Activated CD8-positive, alpha-beta T cell treated with anti-CD3 and anti-CD28 coated beads, Interleukin-2, amount 10 ng/mL, durations not matched to agents 7 days and 5 days (primary cell): ENCODE results near the gene YAE1. TPM values are rescaled to one million over a fixed set of nuclear protein-coding genes. Genes with fewer than 3 reads are reported as not detected.

Experiments
- ATAC-seq: fragments of 150-1000 bp; cut with Tn5 transposase; one replicate; pipeline ENCODE4 v1.10.0; 2021; ENCODE audit warnings: moderate library complexity
- CTCF ChIA-PET: fragments of 350-600 bp; sonication (Branson Sonifier 250); formaldehyde crosslinking; loops from one replicate; lab custom pipeline; 2021; ENCODE audit warnings: antibody characterized with exemption; lab: Charles Lee
- POLR2A ChIA-PET: fragments of 350-600 bp; sonication (Branson Sonifier 250); formaldehyde crosslinking; loops from one replicate; lab custom pipeline; 2021; ENCODE audit warnings: antibody characterized with exemption; lab: Charles Lee
- DNase-seq: peaks from one replicate; pipeline ENCODE4 v3.0.0-alpha.2; 2020
- H3K27ac Mint-ChIP-seq: one replicate; pipeline ENCODE4 v1.8.0; 2021; ENCODE audit warnings: mild to moderate bottlenecking, mixed read lengths
- H3K27me3 Mint-ChIP-seq: one replicate; pipeline ENCODE4 v1.8.0; 2021; ENCODE audit warnings: low read depth, mixed read lengths
- H3K36me3 Mint-ChIP-seq: one replicate; pipeline ENCODE4 v1.8.0; 2021; ENCODE audit warnings: low read depth, mixed read lengths
- H3K4me1 Mint-ChIP-seq: one replicate; pipeline ENCODE4 v1.8.0; 2021; ENCODE audit warnings: low read depth, mixed read lengths
- H3K4me3 Mint-ChIP-seq: one replicate; pipeline ENCODE4 v1.8.0; 2021; ENCODE audit warnings: mild to moderate bottlenecking, mixed read lengths
- H3K9me3 Mint-ChIP-seq: one replicate; pipeline ENCODE4 v1.8.0; 2022; ENCODE audit warnings: mixed read lengths; ENCODE audit not compliant: insufficient read depth
- total RNA-seq, 2 experiments: library from RNA; stranded (reverse); gene quantifications; one replicate each; pipeline ENCODE4 v1.2.3, GENCODE V29; 2021

Gene YAE1
- total RNA-seq, 2 experiments from 2014 or later = 10.4 to 10.7 TPM

GRCh38 chr7:39588416-39588815 is 22.2 kb downstream of the YAE1 start:
- CTCF ChIA-PET = interaction anchor here (1.5 to 3.2 kb wide), 8 partner anchors 8 to 154 kb away, joined by 4 to 40 read pairs (median 8); partner anchors contain the start of gene RALA
- Mint-ChIP-seq H3K4me1 (peaks cover 45% of the 10 kb centered on the region), H3K4me3 (no peak overlapping the region), H3K27ac (no peak overlapping the region), H3K9me3 (no peaks in the 10 kb centered on the region), H3K27me3 (no peaks in the 10 kb centered on the region), H3K36me3 (peaks cover 2% of the 10 kb centered on the region)
- POLR2A ChIA-PET = interaction anchor here (0.6 to 1.8 kb wide), 2 partner anchors 34 to 145 kb away, joined by 3 to 10 read pairs; partner anchors contain the start of gene RALA
- no peak for DNase-seq
- ATAC-seq = no peak

GRCh38 chr7:39589323-39590111 is 23.3 kb downstream of the YAE1 start:
- H3K4me3 Mint-ChIP-seq = peak overlapping the region; percentile 35
- CTCF ChIA-PET = interaction anchor here (0.9 to 3.2 kb wide), 12 partner anchors 9 to 158 kb away, joined by 3 to 40 read pairs (median 6); partner anchors contain the start of gene RALA
- H3K27me3 Mint-ChIP-seq = no peaks in the 10 kb centered on the region
- peaks cover 5% of the 10 kb centered on the region for H3K36me3 Mint-ChIP-seq
- ATAC-seq (peak; percentile 87), DNase-seq (peak; percentile 84)
- POLR2A ChIA-PET = interaction anchor here (1.4 to 1.8 kb wide), 2 partner anchors 33 to 146 kb away, joined by 3 to 10 read pairs; partner anchors contain the start of gene RALA
- peaks cover 48% of the 10 kb centered on the region for H3K4me1 Mint-ChIP-seq
- peak overlapping the region; percentile 14 for H3K27ac Mint-ChIP-seq
- H3K9me3 Mint-ChIP-seq = peaks cover 7% of the 10 kb centered on the region

- CTCF ChIA-PET = interaction anchor here (0.7 to 1.8 kb wide), 3 partner anchors 12 to 154 kb away, joined by 3 to 5 read pairs (median 4); partner anchors contain the start of gene RALA
- H3K27me3 Mint-ChIP-seq = no peaks in the 10 kb centered on the region
Measured at GRCh38 chr7:39592586-39592985, 26.4 kb downstream of the YAE1 start.

GRCh38 chr7:39594988-39595620 is 28.9 kb downstream of the YAE1 start:
- DNase-seq = no peak
- Mint-ChIP-seq H3K27ac (no peak overlapping the region), H3K4me3 (no peak overlapping the region), H3K4me1 (peaks cover 28% of the 10 kb centered on the region), H3K27me3 (no peaks in the 10 kb centered on the region), H3K9me3 (peaks cover 7% of the 10 kb centered on the region), H3K36me3 (peaks cover 3% of the 10 kb centered on the region)
- no peak for ATAC-seq
- ChIA-PET POLR2A (interaction anchor here (2.7 kb wide), 1 partner anchor 28 kb away, joined by 10 read pairs; the partner anchor contains the start of gene RALA), CTCF (interaction anchor here (3.4 kb wide), 1 partner anchor 15 kb away, joined by 16 read pairs; no protein-coding TSS in a partner anchor)

More at GRCh38 chr7:39592586-39592985, 26.4 kb downstream of the YAE1 start:
- Mint-ChIP-seq H3K4me3 (no peak overlapping the region), H3K4me1 (peaks cover 44% of the 10 kb centered on the region), H3K27ac (no peak overlapping the region), H3K9me3 (peaks cover 7% of the 10 kb centered on the region), H3K36me3 (peaks cover 3% of the 10 kb centered on the region)
- ATAC-seq (peak; percentile 32), DNase-seq (no peak)
- POLR2A ChIA-PET = interaction anchor here (2.7 kb wide), 1 partner anchor 31 kb away, joined by 10 read pairs; the partner anchor contains the start of gene RALA

- H3K4me1 Mint-ChIP-seq = peaks cover 33% of the 10 kb centered on the region
- no peak overlapping the region for H3K27ac Mint-ChIP-seq
- no peak overlapping the region for H3K4me3 Mint-ChIP-seq
- no peaks in the 10 kb centered on the region for H3K27me3 Mint-ChIP-seq
- ChIA-PET CTCF (no interaction called here), POLR2A (no interaction called here)
- DNase-seq (no peak), ATAC-seq (no peak)
- peaks cover 7% of the 10 kb centered on the region for H3K36me3 Mint-ChIP-seq
- H3K9me3 Mint-ChIP-seq = peaks cover 4% of the 10 kb centered on the region
Measured at GRCh38 chr7:39602351-39602750, 36.1 kb downstream of the YAE1 start.

GRCh38 chr7:39603924-39604323 is 37.7 kb downstream of the YAE1 start:
- Mint-ChIP-seq H3K4me3 (no peak overlapping the region), H3K4me1 (peaks cover 42% of the 10 kb centered on the region), H3K36me3 (peaks cover 7% of the 10 kb centered on the region), H3K27me3 (no peaks in the 10 kb centered on the region), H3K27ac (no peak overlapping the region), H3K9me3 (peaks cover 4% of the 10 kb centered on the region)
- ChIA-PET CTCF (no interaction called here), POLR2A (interaction anchor here (1.4 kb wide), 1 partner anchor 129 kb away, joined by 3 read pairs; no protein-coding TSS in a partner anchor)
- DNase-seq (no peak), ATAC-seq (no peak)

GRCh38 chr7:39605087-39605486 is 38.9 kb downstream of the YAE1 start:
- H3K4me3 Mint-ChIP-seq = no peak overlapping the region
- ATAC-seq = no peak

GRCh38 chr7:39606352-39606751 is 40.1 kb downstream of the YAE1 start:
- no peak for ATAC-seq
- no peak for DNase-seq
- peaks cover 7% of the 10 kb centered on the region for H3K36me3 Mint-ChIP-seq
- H3K9me3 Mint-ChIP-seq = peaks cover 4% of the 10 kb centered on the region
- POLR2A ChIA-PET = no interaction called here
- peaks cover 55% of the 10 kb centered on the region for H3K4me1 Mint-ChIP-seq
- H3K4me3 Mint-ChIP-seq = no peak overlapping the region
- H3K27me3 Mint-ChIP-seq = peaks cover 4% of the 10 kb centered on the region
- H3K27ac Mint-ChIP-seq = no peak overlapping the region
- CTCF ChIA-PET = interaction anchor here (1.2 to 2.3 kb wide), 2 partner anchors 15 to 136 kb away, joined by 3 to 6 read pairs; no protein-coding TSS in a partner anchor

More at GRCh38 chr7:39605087-39605486, 38.9 kb downstream of the YAE1 start:
- Mint-ChIP-seq H3K27ac (no peak overlapping the region), H3K27me3 (peaks cover 4% of the 10 kb centered on the region), H3K36me3 (peaks cover 7% of the 10 kb centered on the region), H3K4me1 (peaks cover 53% of the 10 kb centered on the region), H3K9me3 (peaks cover 4% of the 10 kb centered on the region)
- ChIA-PET CTCF (interaction anchor here (0.7 to 2.3 kb wide), 4 partner anchors 11 to 141 kb away, joined by 3 to 6 read pairs (median 4); no protein-coding TSS in a partner anchor), POLR2A (no interaction called here)
- no peak for DNase-seq

- no peak for DNase-seq
- Mint-ChIP-seq H3K4me1 (peaks cover 55% of the 10 kb centered on the region), H3K27me3 (peaks cover 4% of the 10 kb centered on the region), H3K4me3 (no peak overlapping the region), H3K27ac (no peak overlapping the region), H3K9me3 (peaks cover 4% of the 10 kb centered on the region), H3K36me3 (peaks cover 7% of the 10 kb centered on the region)
- CTCF ChIA-PET = interaction anchor here (0.9 to 1.2 kb wide), 2 partner anchors 10 to 14 kb away, joined by 3 read pairs; no protein-coding TSS in a partner anchor
- POLR2A ChIA-PET = no interaction called here
- no peak for ATAC-seq
Measured at GRCh38 chr7:39606941-39607340, 40.7 kb downstream of the YAE1 start.

- POLR2A ChIA-PET = no interaction called here
- peaks cover 7% of the 10 kb centered on the region for H3K36me3 Mint-ChIP-seq
- H3K27ac Mint-ChIP-seq = no peak overlapping the region
- ATAC-seq (no peak), DNase-seq (no peak)
- no peak overlapping the region for H3K4me3 Mint-ChIP-seq
- H3K9me3 Mint-ChIP-seq = peaks cover 4% of the 10 kb centered on the region
- peaks cover 4% of the 10 kb centered on the region for H3K27me3 Mint-ChIP-seq
- CTCF ChIA-PET = no interaction called here
- peaks cover 55% of the 10 kb centered on the region for H3K4me1 Mint-ChIP-seq
Measured at GRCh38 chr7:39607865-39608264, 41.7 kb downstream of the YAE1 start.

GRCh38 chr7:39608278-39608677 is 42.1 kb downstream of the YAE1 start:
- H3K36me3 Mint-ChIP-seq = peaks cover 7% of the 10 kb centered on the region

More at GRCh38 chr7:39608278-39608677, 42.1 kb downstream of the YAE1 start:
- CTCF ChIA-PET = interaction anchor here (0.7 to 2.3 kb wide), 4 partner anchors 19 to 134 kb away, joined by 3 to 8 read pairs (median 4); no protein-coding TSS in a partner anchor
- no peak overlapping the region for H3K27ac Mint-ChIP-seq
- peaks cover 4% of the 10 kb centered on the region for H3K9me3 Mint-ChIP-seq
- POLR2A ChIA-PET = interaction anchor here (2.3 kb wide), 1 partner anchor 15 kb away, joined by 12 read pairs; the partner anchor contains the start of gene RALA
- ATAC-seq = no peak
- no peak overlapping the region for H3K4me3 Mint-ChIP-seq
- DNase-seq = no peak
- H3K4me1 Mint-ChIP-seq = peaks cover 55% of the 10 kb centered on the region
- H3K27me3 Mint-ChIP-seq = peaks cover 4% of the 10 kb centered on the region
